OCI-LY1 (cell line): ENCODE data around the gene KCNMA1.

Experiments
- EZH2 ChIP-seq: fragments of 200-600 bp; sonication (generic), shearing (Covaris generic); IDR thresholded peaks from 2 replicates; pipeline ENCODE4 v1.8.0; 2017; ENCODE audit warnings: borderline replicate concordance, mixed run types, mild to moderate bottlenecking, antibody characterized with exemption, low read length, moderate library complexity, mixed read lengths
- TF ChIP-seq, protein P1 (sequence below): fragments of 200-600 bp; sonication (generic), shearing (Covaris generic); IDR thresholded peaks from 2 replicates; pipeline ENCODE4 v1.5.1; 2017; ENCODE audit warnings: mild to moderate bottlenecking, antibody characterized with exemption, low read length, moderate library complexity, mixed read lengths

DNA sequence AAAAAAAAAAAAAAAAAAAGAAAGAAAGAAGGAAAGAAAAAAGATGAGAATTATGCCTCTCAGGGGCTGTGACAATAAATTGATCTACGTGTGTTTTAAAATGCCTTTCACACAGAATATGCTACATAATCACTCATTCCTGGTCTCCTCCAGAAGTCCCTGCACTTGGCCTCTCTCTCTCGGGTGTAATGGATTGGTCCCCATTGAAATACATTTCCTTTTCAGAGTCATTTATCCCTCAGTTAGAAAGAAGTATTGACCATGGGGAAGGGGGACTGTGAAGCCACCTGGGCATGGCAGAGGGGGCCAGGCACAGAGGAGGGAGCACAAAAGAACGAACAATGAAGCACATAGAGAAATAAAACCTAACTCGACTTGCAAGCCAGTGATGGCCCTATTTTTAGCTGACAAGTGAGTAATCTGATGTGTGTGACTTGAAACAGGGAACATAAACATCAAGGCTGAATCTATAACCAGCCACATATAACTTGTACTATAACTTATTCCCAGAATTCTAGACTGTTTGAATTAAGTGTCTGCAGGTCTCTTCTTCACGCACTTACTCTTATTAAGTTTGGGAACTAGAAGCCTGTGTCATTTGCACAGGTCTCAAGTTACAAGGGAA is 490.8 kb downstream of the KCNMA1 start:
- TF ChIP-seq, protein P1, sequence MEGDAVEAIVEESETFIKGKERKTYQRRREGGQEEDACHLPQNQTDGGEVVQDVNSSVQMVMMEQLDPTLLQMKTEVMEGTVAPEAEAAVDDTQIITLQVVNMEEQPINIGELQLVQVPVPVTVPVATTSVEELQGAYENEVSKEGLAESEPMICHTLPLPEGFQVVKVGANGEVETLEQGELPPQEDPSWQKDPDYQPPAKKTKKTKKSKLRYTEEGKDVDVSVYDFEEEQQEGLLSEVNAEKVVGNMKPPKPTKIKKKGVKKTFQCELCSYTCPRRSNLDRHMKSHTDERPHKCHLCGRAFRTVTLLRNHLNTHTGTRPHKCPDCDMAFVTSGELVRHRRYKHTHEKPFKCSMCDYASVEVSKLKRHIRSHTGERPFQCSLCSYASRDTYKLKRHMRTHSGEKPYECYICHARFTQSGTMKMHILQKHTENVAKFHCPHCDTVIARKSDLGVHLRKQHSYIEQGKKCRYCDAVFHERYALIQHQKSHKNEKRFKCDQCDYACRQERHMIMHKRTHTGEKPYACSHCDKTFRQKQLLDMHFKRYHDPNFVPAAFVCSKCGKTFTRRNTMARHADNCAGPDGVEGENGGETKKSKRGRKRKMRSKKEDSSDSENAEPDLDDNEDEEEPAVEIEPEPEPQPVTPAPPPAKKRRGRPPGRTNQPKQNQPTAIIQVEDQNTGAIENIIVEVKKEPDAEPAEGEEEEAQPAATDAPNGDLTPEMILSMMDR = no peak
- no peak for TF ChIP-seq EZH2
